Sciatic nerve (tissue), 2 donors: ENCODE data around the gene BANP. TPM values are rescaled to one million over a fixed set of nuclear protein-coding genes. Genes with fewer than 3 reads are reported as not detected.
A peak's percentile ranks its signal among the peaks of the same experiment; 100 is the strongest.

Experiments used
- ATAC-seq: fragments of 200-7000 bp; cut with Tn5 transposase; one replicate; pipeline ENCODE4 v1.9.1; 2020; ENCODE audit warnings: mild to moderate bottlenecking, moderate library complexity
- DNase-seq: peaks from one replicate; pipeline ENCODE4 v3.0.0-alpha.2; 2020; ENCODE audit warnings: low spot score
- intact Hi-C: fragments of 100-400 bp; cut with DNase I; formaldehyde crosslinking; loops from one replicate; pipeline ENCODE4 v1.14.2; 2022
- total RNA-seq: library from RNA; stranded (reverse); fragmentation: NEBNext Ultra II Directional; extraction: Animal tissue kit (Norgen Biotek cat#: 25700); gene quantifications from one replicate; pipeline ENCODE4 v1.2.1, GENCODE V29; 2021
- donor health status: DM: no; HTN: no; CAD: no.
- donor health status: DM: no; HTN: no; CAD: no.

BANP gene
- total RNA-seq, 1 donor from 2014 or later = 32.3 TPM

GRCh38 chr16:87946596-87947347 lies 4.5 kb upstream of the BANP start:
- no peak for DNase-seq
- intact Hi-C loops = no loop called here

DNA sequence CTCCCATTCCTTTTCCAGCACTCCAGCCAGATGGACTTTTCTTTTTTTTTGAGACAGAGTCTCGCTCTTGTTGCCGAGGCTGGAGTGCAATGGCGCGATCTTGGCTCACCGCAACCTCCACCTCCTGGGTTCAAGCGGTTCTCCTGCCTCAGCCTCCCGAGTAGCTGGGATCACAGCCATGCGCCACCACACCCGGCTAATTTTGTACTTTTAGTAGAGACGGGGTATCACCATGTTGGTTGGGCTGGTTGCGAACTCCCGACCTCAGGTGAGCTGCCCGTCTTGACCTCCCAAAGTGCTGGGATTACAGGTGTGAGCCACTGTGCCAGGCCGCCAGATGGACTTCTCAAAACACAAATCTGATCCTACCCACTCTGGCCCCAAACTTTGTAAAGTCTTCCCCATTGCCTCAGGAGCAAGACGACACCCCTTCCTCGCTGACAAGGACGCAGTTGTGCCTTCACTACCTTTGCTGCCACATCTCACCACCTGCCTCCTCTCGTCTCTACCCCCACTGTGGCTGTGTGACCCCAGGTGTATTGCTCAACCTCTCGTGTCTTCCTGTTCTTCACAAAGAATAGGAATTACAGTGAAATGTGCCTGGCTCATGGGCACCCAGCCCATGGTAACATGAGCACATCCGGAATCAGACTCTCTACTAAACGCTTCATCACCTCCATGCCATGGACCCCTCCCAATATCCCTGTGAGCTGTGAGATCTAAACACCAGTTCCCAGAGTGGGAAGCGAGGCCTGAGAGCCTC lies 3.7 kb upstream of the BANP start:
- DNase-seq (no peak), ATAC-seq (no peak)
- intact Hi-C loops = no loop called here

More at GRCh38 chr16:87946596-87947347, 4.5 kb upstream of the BANP start:
- no peak for ATAC-seq

- ATAC-seq (no peak), DNase-seq (peak; percentile 56)
- intact Hi-C loops = no loop called here
These were observed 3.1 kb upstream of the BANP start for GRCh38 chr16:87948119-87948545.

DNA sequence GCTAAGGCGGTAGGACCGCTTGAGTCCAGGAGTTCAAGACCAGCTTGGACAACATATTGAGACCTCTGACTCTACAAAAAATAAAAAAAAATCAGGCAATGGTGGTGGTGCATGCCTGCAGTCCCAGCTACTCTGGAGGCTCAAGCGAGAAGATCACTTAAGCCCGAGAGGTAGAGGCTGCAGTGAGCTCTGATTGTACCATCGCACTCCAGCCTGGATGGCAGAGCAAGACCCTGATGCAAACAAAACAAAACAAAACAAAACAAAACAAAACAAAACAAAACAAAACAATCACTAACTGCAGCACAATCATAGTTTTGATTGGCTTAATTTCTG lies 2.5 kb upstream of the BANP start:
- ATAC-seq (no peak), DNase-seq (peak; percentile 12)
- intact Hi-C loops = no loop called here

- intact Hi-C loops = no loop called here
- ATAC-seq (no peak), DNase-seq (no peak)
These were observed 2.0 kb upstream of the BANP start for GRCh38 chr16:87949071-87949744.

GRCh38 chr16:87951552-87952538 lies 611 bp downstream of the BANP start:
- ATAC-seq = no peak
- DNase-seq = peak; percentile 73
- intact Hi-C loops = no loop called here

GRCh38 chr16:87952751-87953150 lies 1.5 kb downstream of the BANP start:
- intact Hi-C loops = no loop called here

DNA sequence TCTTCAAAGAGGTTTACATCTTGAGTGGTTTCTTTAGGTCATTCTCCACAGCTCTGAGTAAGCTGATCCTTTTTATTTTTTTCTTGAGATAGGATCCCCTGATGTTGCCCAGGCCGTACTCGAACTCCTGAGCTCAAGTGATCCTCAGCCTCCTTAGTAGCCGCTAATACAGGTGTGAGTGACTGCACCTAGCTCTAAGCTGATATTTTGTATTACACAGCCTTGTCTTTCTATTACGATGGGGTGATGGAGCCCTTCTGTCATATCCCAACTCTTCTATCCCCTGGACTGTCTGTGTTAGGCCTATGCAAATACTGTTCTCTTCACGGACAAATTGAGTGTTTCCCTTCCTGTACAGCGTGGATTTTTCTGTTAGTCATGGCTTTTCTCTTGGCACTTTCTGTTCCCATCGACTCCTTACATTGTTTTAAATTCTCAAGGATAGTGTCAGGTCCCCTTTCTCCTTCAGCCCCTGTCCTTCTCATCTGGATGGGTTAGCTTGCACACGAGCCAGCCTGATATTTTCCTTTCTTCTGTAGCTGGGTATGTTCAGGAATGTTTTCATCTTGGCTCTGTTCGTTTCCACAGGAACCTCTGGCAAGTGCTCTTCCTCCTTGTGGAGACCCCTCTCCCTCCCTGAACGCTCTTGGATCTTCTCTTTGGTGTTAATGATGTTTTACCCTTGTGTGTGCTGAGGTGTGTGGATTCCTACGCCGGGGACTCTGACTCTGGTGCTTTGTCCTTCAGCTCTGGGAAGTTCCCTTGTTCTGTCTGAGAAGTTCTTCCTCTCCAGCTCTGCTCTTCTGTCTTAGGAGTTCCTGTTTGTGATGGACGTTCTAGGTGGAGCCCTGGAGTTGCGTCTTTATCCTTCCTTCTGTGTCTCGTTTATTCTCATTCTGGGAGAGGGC lies 2.3 kb downstream of the BANP start:
- intact Hi-C loops = no loop called here
- no peak for ATAC-seq
- DNase-seq = no peak

More at GRCh38 chr16:87952751-87953150, 1.5 kb downstream of the BANP start:
- DNase-seq (no peak), ATAC-seq (no peak)

DNA sequence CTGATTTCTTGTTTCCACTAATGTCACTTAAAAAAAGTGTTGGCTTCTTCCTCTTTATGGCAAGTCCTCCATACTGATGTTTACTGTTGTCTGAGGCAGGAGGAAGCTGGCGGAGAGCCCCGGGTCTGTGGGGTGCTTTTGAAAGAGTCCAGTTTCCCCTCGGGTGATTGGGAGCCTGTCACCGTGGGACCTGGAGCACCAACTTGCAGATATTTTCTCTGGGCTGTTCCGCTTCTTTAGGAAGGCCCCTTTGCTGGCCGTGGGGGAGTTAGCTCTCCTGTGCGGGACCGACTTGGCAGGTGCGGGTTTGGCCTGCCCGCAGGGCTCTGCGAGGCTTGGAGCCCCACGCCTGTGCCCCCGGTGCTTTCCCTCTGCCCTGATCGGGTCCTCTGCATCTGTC lies 3.1 kb downstream of the BANP start:
- intact Hi-C loops = no loop called here
- no peak for ATAC-seq
- DNase-seq = no peak

DNA sequence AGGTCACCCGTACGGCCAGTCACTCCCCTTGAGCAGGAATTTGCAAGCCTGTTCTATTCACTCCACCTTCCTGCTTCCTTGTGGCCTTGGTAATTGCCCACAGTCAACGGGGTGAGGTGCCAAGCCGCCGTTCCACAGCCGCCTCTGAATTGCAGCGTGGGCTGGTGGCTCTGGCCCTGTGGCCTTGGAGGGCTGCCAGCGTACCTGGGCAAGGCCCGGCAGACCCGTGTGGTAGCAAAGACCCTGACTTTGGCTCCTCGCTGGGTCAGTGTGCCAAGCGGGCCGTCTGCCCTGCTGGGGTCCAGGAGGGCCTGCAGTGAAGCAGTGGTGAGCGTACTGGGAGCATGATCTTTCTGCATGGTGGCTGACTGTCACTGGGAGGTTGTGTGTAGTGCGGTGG lies 3.6 kb downstream of the BANP start:
- intact Hi-C loops = no loop called here
- DNase-seq (no peak), ATAC-seq (no peak)

DNA sequence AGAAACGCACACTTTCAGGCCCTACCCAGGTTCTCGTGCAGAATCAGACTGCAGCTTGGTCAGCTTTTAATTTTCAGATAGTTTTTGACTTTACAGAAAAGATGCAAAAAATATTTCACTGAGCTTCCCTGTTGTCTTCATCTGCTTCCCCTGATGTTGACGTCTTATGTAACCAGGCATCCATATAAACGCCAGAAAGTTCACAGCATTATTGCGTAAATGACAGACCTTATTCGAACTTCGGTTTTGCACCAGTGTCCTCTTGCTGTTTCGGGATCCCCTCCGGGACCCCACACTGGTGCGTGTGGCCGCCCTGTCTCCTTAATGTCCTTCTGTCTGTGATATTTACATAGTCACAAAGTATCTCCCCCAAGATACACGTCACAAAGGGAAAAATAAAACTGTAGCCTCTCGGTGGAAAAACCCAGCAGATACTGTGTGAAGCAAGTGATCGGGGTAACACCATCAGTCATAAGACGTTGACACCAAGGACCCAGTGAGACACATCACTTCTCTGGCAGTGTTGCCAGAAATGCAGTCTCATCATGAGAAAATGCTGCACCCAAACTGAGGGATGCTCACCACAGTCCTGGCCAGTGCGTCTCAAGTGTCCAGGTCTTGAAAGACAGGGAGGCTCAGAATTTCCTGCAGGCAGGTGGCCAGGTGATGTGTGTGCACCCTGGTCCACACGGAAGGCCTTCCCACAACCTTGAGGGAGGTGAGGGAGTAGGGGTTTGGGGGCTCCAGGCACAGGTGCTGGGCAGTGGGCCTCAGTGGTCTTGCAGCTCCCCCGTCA lies 4.3 kb downstream of the BANP start:
- no peak for DNase-seq
- intact Hi-C loops = no loop called here
- no peak for ATAC-seq

DNA sequence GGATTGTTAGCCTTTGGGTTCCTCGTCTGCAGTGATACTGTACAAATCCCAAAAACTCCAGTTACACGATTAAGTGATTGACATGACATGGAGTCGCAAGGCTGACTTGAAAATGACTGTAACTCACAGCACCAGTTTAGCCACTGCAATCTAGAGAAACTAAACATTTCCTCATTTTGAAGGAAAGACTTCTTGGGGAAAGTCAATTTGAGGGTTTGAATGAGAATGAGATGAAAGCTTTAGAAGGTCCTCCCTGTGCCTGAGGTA lies 4.8 kb downstream of the BANP start:
- ATAC-seq = no peak
- DNase-seq = no peak
- intact Hi-C loops = no loop called here

DNA sequence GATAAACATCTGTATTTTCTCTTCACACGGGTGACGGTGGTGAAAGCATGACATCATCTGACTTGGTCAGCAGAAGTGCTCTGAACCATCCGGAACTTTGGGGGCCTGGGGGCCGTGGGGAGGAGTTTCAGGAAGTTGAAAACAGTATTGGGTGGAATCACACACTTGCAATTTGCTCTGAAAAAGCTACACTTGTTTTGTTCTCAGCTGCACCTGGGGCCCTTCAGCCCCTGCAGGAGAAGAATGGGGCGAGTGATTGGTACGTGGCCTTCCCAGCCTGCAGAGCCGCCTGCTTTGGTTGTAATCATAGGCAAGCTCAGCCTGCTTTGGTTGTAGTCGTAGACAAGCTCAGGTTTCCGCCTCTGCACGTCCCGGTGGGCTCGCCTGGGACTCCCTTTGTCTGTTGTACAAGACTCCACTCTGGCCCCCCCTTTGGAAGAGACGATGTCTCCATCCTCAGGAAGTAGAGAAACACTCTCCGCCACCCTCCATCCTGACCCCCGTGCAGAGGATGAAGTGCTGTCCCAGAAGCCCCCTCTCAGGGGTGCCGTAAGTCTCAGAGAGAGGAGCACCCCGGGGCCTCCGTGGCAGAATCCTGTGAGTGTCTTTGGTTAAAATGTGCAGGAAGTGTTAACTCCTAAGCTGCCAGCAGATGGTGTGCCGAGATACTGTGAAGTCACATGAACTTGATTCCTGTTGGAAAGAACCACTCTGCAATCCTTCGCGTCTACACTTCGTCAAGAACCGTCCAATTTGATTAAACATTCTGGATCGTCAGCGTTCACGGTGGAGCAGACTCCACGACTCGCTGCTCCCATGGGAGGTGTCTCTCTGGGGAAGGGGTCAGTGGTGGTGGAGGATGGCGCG lies 5.4 kb downstream of the BANP start:
- peak; percentile 61 for ATAC-seq
- intact Hi-C loops = no loop called here
- DNase-seq = no peak

DNA sequence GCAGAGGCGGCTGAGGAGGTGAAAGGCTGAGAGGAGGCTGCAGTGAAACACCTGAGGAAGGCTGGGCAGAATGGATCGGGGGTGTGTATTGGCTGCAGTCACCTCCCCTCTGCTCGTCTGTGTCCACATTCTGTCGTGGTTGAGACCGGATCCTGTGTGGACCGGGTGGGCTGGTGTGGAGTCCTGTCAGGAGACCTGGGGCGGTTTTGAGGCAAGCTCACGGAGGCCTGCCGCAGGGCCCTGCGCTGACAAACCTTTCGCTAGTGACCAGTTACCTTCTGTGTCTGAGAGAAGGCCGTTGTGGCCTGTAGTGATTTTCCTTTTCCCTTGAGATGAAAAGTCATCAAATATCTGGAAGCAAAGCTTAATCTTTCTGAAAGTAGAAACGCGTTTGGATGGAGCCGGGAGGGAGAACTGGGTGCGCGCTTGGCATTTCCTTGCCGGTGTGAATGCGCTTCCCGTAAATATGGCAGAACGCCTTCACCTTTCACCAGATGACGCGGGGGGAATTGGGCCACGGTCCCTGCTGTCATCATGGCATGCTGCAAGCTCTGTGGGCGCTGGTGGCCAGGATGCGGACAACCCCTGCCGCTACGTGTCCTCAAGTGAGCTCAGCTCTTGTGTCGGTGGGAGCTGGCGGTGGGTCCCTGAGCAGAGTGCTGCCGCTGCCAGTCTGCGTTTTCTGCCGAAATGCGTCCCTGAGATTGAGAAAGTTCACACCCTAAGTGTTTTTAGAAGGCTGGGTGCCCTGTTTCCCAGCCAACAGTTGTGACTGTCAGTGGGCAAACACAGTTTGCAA lies 6.3 kb downstream of the BANP start:
- intact Hi-C loops = no loop called here
- DNase-seq (no peak), ATAC-seq (no peak)

DNA sequence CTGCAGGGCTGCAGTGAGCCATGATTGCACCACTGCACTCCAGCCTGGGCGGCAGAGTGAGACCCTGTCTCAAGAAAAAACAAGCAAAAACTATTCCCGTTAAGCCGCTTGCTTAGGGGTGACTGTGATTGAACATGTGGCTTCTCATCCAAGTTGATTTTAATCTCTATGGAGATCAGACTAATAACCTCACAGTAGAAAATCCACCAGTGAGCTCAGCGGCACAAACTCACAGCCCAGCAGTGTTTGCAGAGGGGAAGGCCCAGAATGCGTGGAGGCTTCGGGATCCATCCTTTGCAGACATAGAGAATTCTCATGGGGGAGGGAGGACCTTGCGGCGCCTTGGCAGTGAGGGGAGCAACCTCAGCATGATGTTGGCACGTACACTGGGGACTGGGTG lies 7.4 kb downstream of the BANP start:
- no peak for ATAC-seq
- DNase-seq = no peak
- intact Hi-C loops = no loop called here
